Brain microvascular endothelial cell (primary cell): ENCODE data around the gene TTC32.

ENCODE experiments used
- DNase-seq: peaks from one replicate; pipeline ENCODE4 v3.0.0-alpha.2; 2020
- H3K27ac ChIP-seq: fragments of 250-450 bp; sonication (Bioruptor Pico); 2 replicates; pipeline ENCODE4 v1.5.1; 2020; ENCODE audit warnings: mild to moderate bottlenecking, moderate library complexity
- H3K27me3 ChIP-seq: fragments of 250-450 bp; sonication (Bioruptor Pico); replicated peaks from 2 replicates; pipeline ENCODE4 v1.5.1; 2020; ENCODE audit warnings: mild to moderate bottlenecking
- H3K36me3 ChIP-seq: fragments of 250-450 bp; sonication (Bioruptor Pico); replicated peaks from 2 replicates; pipeline ENCODE4 v1.5.1; 2020; ENCODE audit warnings: mild to moderate bottlenecking
- H3K4me3 ChIP-seq: 2 replicates; pipeline ENCODE4 v1.5.1; 2011; ENCODE audit warnings: low read depth, mild to moderate bottlenecking, control low read depth, low read length, moderate library complexity
- CTCF ChIP-seq: IDR thresholded peaks from 2 replicates; pipeline ENCODE4 v1.5.1; 2011; ENCODE audit warnings: low read depth, mild to moderate bottlenecking, moderate library complexity, low read length, control low read depth, inconsistent platforms; ENCODE audit errors: missing control alignments
- in situ Hi-C: cut with HindIII; loops from 2 replicates; pipeline ENCODE4 v1.10.0; 2017; ENCODE audit warnings: low sequenced_read_pairs, low pct_ligation_motif_present

The TTC32 gene

GRCh38 chr2:19885791-19886190 lies 16.0 kb downstream of the TTC32 start:
- Histone ChIP-seq H3K27me3 (no peaks in the 10 kb centered on the region), H3K4me3 (no peak overlapping the region), H3K27ac (no peak overlapping the region), H3K36me3 (no peaks in the 10 kb centered on the region)
- DNase-seq = no peak
- TF ChIP-seq CTCF = no peak
- in situ Hi-C loops = no loop called here

GRCh38 chr2:19883971-19884720 lies 17.6 kb downstream of the TTC32 start:
- in situ Hi-C loops = no loop called here
- no peaks in the 10 kb centered on the region for H3K36me3 ChIP-seq
- H3K4me3 ChIP-seq = no peak overlapping the region
- no peak overlapping the region for H3K27ac ChIP-seq
- no peaks in the 10 kb centered on the region for H3K27me3 ChIP-seq
- DNase-seq = no peak
- no peak for TF ChIP-seq CTCF

GRCh38 chr2:19883486-19883885 lies 18.3 kb downstream of the TTC32 start:
- no peaks in the 10 kb centered on the region for H3K36me3 ChIP-seq
- H3K27ac ChIP-seq = no peak overlapping the region
- DNase-seq = no peak
- H3K4me3 ChIP-seq = no peak overlapping the region
- no peaks in the 10 kb centered on the region for H3K27me3 ChIP-seq
- TF ChIP-seq CTCF = no peak
- in situ Hi-C loops = no loop called here

- H3K36me3 ChIP-seq = no peaks in the 10 kb centered on the region
- H3K27me3 ChIP-seq = no peaks in the 10 kb centered on the region
- DNase-seq = no peak
- no peak overlapping the region for H3K4me3 ChIP-seq
- no peak overlapping the region for H3K27ac ChIP-seq
- TF ChIP-seq CTCF = no peak
- in situ Hi-C loops = no loop called here
These were observed 19.5 kb downstream of the TTC32 start for GRCh38 chr2:19882286-19882685.

- Histone ChIP-seq H3K27me3 (no peaks in the 10 kb centered on the region), H3K27ac (no peak overlapping the region), H3K36me3 (no peaks in the 10 kb centered on the region), H3K4me3 (no peak overlapping the region)
- TF ChIP-seq CTCF = no peak
- DNase-seq = no peak
- in situ Hi-C loops = no loop called here
These were observed 19.9 kb downstream of the TTC32 start for GRCh38 chr2:19881908-19882265.
